Measurements from ENCODE around the gene GLI2.

GLI2 gene

DNA sequence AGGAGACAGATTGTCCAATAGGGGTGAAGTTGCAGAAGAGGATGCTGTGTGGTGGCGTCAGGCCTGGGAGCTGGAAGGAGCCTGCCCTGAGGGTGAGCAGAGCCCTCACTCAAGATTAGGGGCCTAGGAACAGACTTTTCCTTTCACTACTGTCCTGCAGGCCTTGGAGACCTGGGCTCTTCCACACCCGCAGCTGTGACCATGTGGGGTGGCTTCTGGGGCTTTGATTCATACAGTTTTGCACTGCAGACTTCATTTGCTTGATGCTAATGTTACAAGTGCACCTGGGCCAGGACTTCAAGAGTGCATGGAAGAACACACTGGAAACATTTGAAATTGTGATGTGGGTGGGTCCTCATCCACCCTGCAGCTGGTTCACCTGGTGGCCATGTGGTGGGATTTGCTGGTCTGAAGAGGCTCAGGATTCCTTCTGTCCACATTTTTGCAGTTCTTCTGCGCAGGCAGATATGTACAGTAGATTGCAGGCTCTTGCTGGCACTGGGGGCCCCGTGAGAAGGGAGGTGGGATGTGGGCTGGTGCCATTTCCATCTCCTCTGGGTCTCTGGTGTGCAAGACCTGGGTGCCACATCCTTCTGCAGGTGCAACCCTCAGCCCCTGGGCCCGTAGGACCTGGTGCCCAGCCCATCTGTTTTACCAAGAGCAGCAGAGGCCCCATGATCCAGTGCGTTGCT lies 9.9 kb downstream of the GLI2 start:
- Histone ChIP-seq H3K36me3 (ENCODE audit: low read depth) (no peaks in the 10 kb centered on the region), H3K4me1 (ENCODE audit: insufficient read depth, poor library complexity, severe bottlenecking) (no peaks in the 10 kb centered on the region), H3K27ac (ENCODE audit: poor library complexity, severe bottlenecking) (no peak overlapping the region), H3K4me3 (ENCODE audit: severe bottlenecking) (no peak overlapping the region), H3K27me3 (ENCODE audit: insufficient read depth, poor library complexity, severe bottlenecking) (peaks cover 24% of the 10 kb centered on the region), H3K9me3 (ENCODE audit: severe bottlenecking) (no peaks in the 10 kb centered on the region)
- TF ChIP-seq, protein P1, sequence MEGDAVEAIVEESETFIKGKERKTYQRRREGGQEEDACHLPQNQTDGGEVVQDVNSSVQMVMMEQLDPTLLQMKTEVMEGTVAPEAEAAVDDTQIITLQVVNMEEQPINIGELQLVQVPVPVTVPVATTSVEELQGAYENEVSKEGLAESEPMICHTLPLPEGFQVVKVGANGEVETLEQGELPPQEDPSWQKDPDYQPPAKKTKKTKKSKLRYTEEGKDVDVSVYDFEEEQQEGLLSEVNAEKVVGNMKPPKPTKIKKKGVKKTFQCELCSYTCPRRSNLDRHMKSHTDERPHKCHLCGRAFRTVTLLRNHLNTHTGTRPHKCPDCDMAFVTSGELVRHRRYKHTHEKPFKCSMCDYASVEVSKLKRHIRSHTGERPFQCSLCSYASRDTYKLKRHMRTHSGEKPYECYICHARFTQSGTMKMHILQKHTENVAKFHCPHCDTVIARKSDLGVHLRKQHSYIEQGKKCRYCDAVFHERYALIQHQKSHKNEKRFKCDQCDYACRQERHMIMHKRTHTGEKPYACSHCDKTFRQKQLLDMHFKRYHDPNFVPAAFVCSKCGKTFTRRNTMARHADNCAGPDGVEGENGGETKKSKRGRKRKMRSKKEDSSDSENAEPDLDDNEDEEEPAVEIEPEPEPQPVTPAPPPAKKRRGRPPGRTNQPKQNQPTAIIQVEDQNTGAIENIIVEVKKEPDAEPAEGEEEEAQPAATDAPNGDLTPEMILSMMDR (IDR thresholded peaks at IDR 0.05; ENCODE audit: poor library complexity, severe bottlenecking): no peak
- ATAC-seq (ENCODE audit: low read depth) (no peak), DNase-seq (ENCODE audit: low spot score) (no peak)

DNA sequence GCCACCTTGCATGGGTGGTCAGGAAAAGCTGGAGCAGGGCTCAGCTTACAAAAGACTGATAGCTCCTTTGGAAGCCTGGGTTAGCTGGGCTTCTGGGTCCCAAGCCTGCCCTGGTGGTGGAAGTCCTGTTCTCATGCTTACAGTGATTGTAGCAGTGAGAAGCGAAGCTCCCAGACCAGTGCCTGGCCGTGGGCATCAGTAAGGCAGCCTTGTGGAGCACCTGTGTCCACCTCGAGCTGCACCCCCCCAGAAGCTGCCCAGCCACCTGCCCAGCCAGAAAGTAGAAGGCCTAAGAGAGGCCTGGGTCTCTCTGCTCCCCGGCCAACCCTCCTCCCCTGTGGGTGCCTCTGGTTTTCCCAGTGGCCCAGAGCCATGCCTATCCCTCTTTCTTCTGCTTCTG lies 10.5 kb downstream of the GLI2 start:
- Histone ChIP-seq H3K27ac (ENCODE audit: poor library complexity, severe bottlenecking) (no peak overlapping the region), H3K4me3 (ENCODE audit: severe bottlenecking) (no peak overlapping the region), H3K4me1 (ENCODE audit: insufficient read depth, poor library complexity, severe bottlenecking) (no peaks in the 10 kb centered on the region), H3K36me3 (ENCODE audit: low read depth) (no peaks in the 10 kb centered on the region), H3K9me3 (ENCODE audit: severe bottlenecking) (no peaks in the 10 kb centered on the region), H3K27me3 (ENCODE audit: insufficient read depth, poor library complexity, severe bottlenecking) (peaks cover 18% of the 10 kb centered on the region)
- TF ChIP-seq, protein P1 (IDR thresholded peaks at IDR 0.05; ENCODE audit: poor library complexity, severe bottlenecking): no peak
- ATAC-seq (ENCODE audit: low read depth): no peak
- no peak for DNase-seq (ENCODE audit: low spot score)

- no peak overlapping the region for H3K27ac ChIP-seq (ENCODE audit: poor library complexity, severe bottlenecking)
- TF ChIP-seq, protein P1 (IDR thresholded peaks at IDR 0.05; ENCODE audit: poor library complexity, severe bottlenecking): no peak
- H3K9me3 ChIP-seq (ENCODE audit: severe bottlenecking): no peaks in the 10 kb centered on the region
- ATAC-seq (ENCODE audit: low read depth): no peak
- no peak overlapping the region for H3K4me3 ChIP-seq (ENCODE audit: severe bottlenecking)
- no peak for DNase-seq (ENCODE audit: low spot score)
- H3K27me3 ChIP-seq (ENCODE audit: insufficient read depth, poor library complexity, severe bottlenecking): peaks cover 9% of the 10 kb centered on the region
- H3K36me3 ChIP-seq (ENCODE audit: low read depth): no peaks in the 10 kb centered on the region
- H3K4me1 ChIP-seq (ENCODE audit: insufficient read depth, poor library complexity, severe bottlenecking): no peaks in the 10 kb centered on the region
Measured at GRCh38 chr2:120747281-120747680, 11.6 kb downstream of the GLI2 start.

DNA sequence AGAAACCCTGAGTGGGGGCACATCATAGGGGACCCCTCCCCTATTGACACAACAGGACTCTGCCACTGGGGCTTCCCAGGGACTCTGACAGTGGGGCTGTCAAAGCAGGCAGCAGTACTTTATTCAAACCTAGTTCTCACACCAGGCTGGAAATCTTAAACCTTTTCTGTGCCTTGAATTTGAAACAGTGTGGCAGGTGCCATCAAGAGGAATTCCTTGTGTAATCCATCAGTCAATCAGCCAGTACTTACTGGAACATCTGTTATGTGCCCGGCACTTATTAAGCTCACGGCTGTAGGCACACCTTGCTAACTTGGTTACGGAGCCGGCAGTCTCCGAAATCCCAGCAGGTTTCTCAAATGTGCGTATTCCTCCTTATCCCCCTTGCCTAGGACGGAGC lies 12.0 kb downstream of the GLI2 start:
- Histone ChIP-seq H3K27me3 (ENCODE audit: insufficient read depth, poor library complexity, severe bottlenecking) (peaks cover 5% of the 10 kb centered on the region), H3K4me1 (ENCODE audit: insufficient read depth, poor library complexity, severe bottlenecking) (no peaks in the 10 kb centered on the region), H3K4me3 (ENCODE audit: severe bottlenecking) (no peak overlapping the region), H3K36me3 (ENCODE audit: low read depth) (no peaks in the 10 kb centered on the region), H3K27ac (ENCODE audit: poor library complexity, severe bottlenecking) (no peak overlapping the region), H3K9me3 (ENCODE audit: severe bottlenecking) (no peaks in the 10 kb centered on the region)
- no peak for ATAC-seq (ENCODE audit: low read depth)
- no peak for DNase-seq (ENCODE audit: low spot score)
- TF ChIP-seq, protein P1 (IDR thresholded peaks at IDR 0.05; ENCODE audit: poor library complexity, severe bottlenecking): no peak

DNA sequence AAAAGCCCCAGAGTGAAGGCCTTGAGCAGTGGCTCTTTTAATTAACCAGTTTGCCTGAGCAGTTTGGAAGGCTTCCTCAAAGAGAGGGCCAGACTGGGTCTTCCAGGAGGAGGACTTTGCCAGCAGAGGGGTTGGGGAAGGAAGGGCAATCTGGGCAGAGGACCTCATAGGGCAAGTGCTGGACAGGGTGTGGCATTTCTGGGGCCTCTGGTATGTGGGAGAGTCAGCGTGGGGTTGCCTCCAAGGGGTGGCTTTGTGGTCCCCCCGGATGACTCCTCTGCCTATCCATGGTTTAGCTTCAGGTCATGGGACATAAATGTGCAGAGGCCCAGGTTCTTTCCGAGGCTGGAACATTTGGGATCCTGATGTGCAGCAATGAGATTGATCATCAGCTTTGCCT lies 12.6 kb downstream of the GLI2 start:
- H3K4me1 ChIP-seq (ENCODE audit: insufficient read depth, poor library complexity, severe bottlenecking): no peaks in the 10 kb centered on the region
- TF ChIP-seq, protein P1 (IDR thresholded peaks at IDR 0.05; ENCODE audit: poor library complexity, severe bottlenecking): no peak
- no peaks in the 10 kb centered on the region for H3K36me3 ChIP-seq (ENCODE audit: low read depth)
- DNase-seq (ENCODE audit: low spot score) (no peak), ATAC-seq (ENCODE audit: low read depth) (no peak)
- no peaks in the 10 kb centered on the region for H3K9me3 ChIP-seq (ENCODE audit: severe bottlenecking)
- H3K27me3 ChIP-seq (ENCODE audit: insufficient read depth, poor library complexity, severe bottlenecking): no peaks in the 10 kb centered on the region
- H3K27ac ChIP-seq (ENCODE audit: poor library complexity, severe bottlenecking): no peak overlapping the region
- no peak overlapping the region for H3K4me3 ChIP-seq (ENCODE audit: severe bottlenecking)

Data from RWPE2 (cell line).